Liver (tissue), 9 donors: ENCODE results near the gene PCDHGA7. TPM values are rescaled to one million over a fixed set of nuclear protein-coding genes. Genes with fewer than 3 reads are reported as not detected.

ENCODE experiments used
- DNase-seq: peaks from one replicate; pipeline ENCODE4 v3.0.0-alpha.2; 2017; ENCODE audit warnings: low spot score
- H3K27ac ChIP-seq, 2 donors: one replicate each; pipeline ENCODE4 v1.7.0; 2013; ENCODE audit warnings: inconsistent platforms in 2 of 2, low read length in 2 of 2, control low read depth in 1 of 2, low read depth in 1 of 2, mild to moderate bottlenecking in 1 of 2
- H3K27me3 ChIP-seq, 4 donors: one replicate each; pipeline versions ENCODE4 v1.6.1 to v1.7.0; 2013; ENCODE audit warnings: low read length in 3 of 4, inconsistent platforms in 1 of 4, mild to moderate bottlenecking in 1 of 4, moderate library complexity in 1 of 4; ENCODE audit not compliant: control insufficient read depth in 4 of 4, insufficient read depth in 4 of 4
- H3K36me3 ChIP-seq, 4 donors: one replicate each; pipeline versions ENCODE4 v1.6.1 to v1.7.0; 2013; ENCODE audit warnings: low read length in 3 of 4, mild to moderate bottlenecking in 3 of 4, low read depth in 1 of 4, moderate library complexity in 1 of 4; ENCODE audit not compliant: control insufficient read depth in 4 of 4, insufficient read depth in 3 of 4
- H3K4me1 ChIP-seq, 4 donors: one replicate each; pipeline versions ENCODE4 v1.6.1 to v1.7.0; 2013; ENCODE audit warnings: low read length in 3 of 4, mild to moderate bottlenecking in 3 of 4, moderate library complexity in 1 of 4; ENCODE audit not compliant: control insufficient read depth in 4 of 4, insufficient read depth in 4 of 4
- H3K4me3 ChIP-seq, 3 donors: one replicate each; pipeline versions ENCODE4 v1.6.1 to v1.7.0; 2013; ENCODE audit warnings: low read length in 3 of 3, control low read depth in 1 of 3, low read depth in 1 of 3, mild to moderate bottlenecking in 1 of 3
- H3K9ac ChIP-seq, 2 donors: one replicate each; pipeline ENCODE4 v1.7.0; 2013; ENCODE audit warnings: low read length in 2 of 2, mild to moderate bottlenecking in 2 of 2, moderate library complexity in 2 of 2, control low read depth in 1 of 2, low read depth in 1 of 2
- H3K9me3 ChIP-seq, 4 donors: one replicate each; pipeline versions ENCODE4 v1.6.1 to v1.7.0; 2013; ENCODE audit warnings: low read length in 3 of 4; ENCODE audit not compliant: control insufficient read depth in 4 of 4
- ATF3 ChIP-seq: IDR thresholded peaks from 2 replicates; pipeline ENCODE4 v1.6.1; 2016; ENCODE audit warnings: antibody characterized with exemption
- CTCF ChIP-seq: fragments of 150-350 bp; IDR thresholded peaks from 2 replicates; pipeline ENCODE4 v1.5.1; 2017; ENCODE audit warnings: improper control_type of control experiment, low read depth, low read length; ENCODE audit not compliant: missing input control
- EGR1 ChIP-seq, 2 donors: IDR thresholded peaks; 2 replicates each; pipeline ENCODE4 v1.6.1; 2016 to 2018; ENCODE audit warnings: antibody characterized with exemption in 2 of 2, low read depth in 2 of 2
- FOXA2 ChIP-seq: IDR thresholded peaks from 2 replicates; pipeline ENCODE4 v1.6.1; 2016; ENCODE audit warnings: antibody characterized with exemption
- GABPA ChIP-seq, 2 donors: IDR thresholded peaks in 1 of 2; conservative IDR thresholded peaks in 1 of 2; 2 replicates each; pipeline ENCODE4 v1.6.1; 2016; ENCODE audit warnings: antibody characterized with exemption in 2 of 2, mild to moderate bottlenecking in 1 of 2, moderate library complexity in 1 of 2
- HNF4G ChIP-seq: IDR thresholded peaks from 2 replicates; pipeline ENCODE4 v1.6.1; 2016; ENCODE audit warnings: antibody characterized with exemption
- JUND ChIP-seq, 2 donors: IDR thresholded peaks; 2 replicates each; pipeline ENCODE4 v1.6.1; 2016; ENCODE audit warnings: antibody characterized with exemption in 2 of 2
- NR2F2 ChIP-seq: IDR thresholded peaks from 2 replicates; pipeline ENCODE4 v1.6.1; 2016; ENCODE audit warnings: antibody characterized with exemption
- RAD21 ChIP-seq, 2 donors: IDR thresholded peaks; 2 replicates each; pipeline ENCODE4 v1.6.1; 2016; ENCODE audit warnings: antibody characterized with exemption in 2 of 2, mild to moderate bottlenecking in 2 of 2
- REST ChIP-seq: IDR thresholded peaks from 2 replicates; pipeline ENCODE4 v1.6.1; 2016; ENCODE audit warnings: antibody characterized with exemption, mild to moderate bottlenecking
- RXRA ChIP-seq, 2 donors: IDR thresholded peaks; 2 replicates each; pipeline ENCODE4 v1.6.1; 2017 to 2018; ENCODE audit warnings: antibody characterized with exemption in 2 of 2, mild to moderate bottlenecking in 1 of 2
- TAF1 ChIP-seq: conservative IDR thresholded peaks from 2 replicates; pipeline ENCODE4 v1.6.1; 2016; ENCODE audit warnings: antibody characterized with exemption, mild to moderate bottlenecking
- YY1 ChIP-seq: IDR thresholded peaks from 2 replicates; pipeline ENCODE4 v1.6.1; 2016; ENCODE audit warnings: antibody characterized with exemption, mild to moderate bottlenecking
- ZBTB33 ChIP-seq: IDR thresholded peaks from 2 replicates; pipeline ENCODE4 v1.6.1; 2016; ENCODE audit warnings: antibody characterized with exemption
- WGBS: extraction: QIAGEN DNeasy Blood & Tissue Kit; methylation state at CpG from one replicate; pipeline ENCODE4 v1.1.7; 2013; 5-methylcytosine and 5-hydroxymethylcytosine counted together
- polyA plus RNA-seq, 2 donors: library from polyadenylated mRNA; stranded (reverse) in 1 of 2; unstranded in 1 of 2; fragments of 200-250 nt in 1 of 2; fragments of >200 nt in 1 of 2; fragmentation: Nextera tagmentation in 1 of 2; extraction: Ambion mirVana in 1 of 2; gene quantifications; one replicate each; pipeline versions ENCODE4 v1.2.1 to v1.2.3, GENCODE V29; 2013 to 2015
- total RNA-seq, 2 donors: library from RNA; depleted of rRNA; stranded (reverse); fragments of >200 nt; gene quantifications; one replicate each; pipeline ENCODE4 v1.2.3, GENCODE V29; 2014
- donor health status: healthy.
- donor health status: healthy.
- donor health status: healthy.
- donor health status: healthy.
- donor health status: healthy.

Gene PCDHGA7
- total and polyA plus RNA-seq, 4 donors: 0.19 to 0.67 (median 0.21) TPM

GRCh38 chr5:141356950-141357349 lies 25.6 kb upstream of the PCDHGA7 start:
- Histone ChIP-seq H3K36me3 (peaks cover 0 to 3% (median 0%) of the 10 kb centered on the region in 4 donors), H3K4me3 (peak overlapping the region in 2 of 3 donors; percentile 1 to 48), H3K4me1 (no peaks in the 10 kb centered on the region), H3K27ac (no peak overlapping the region), H3K27me3 (peaks cover 0 to 2% (median 0%) of the 10 kb centered on the region in 4 donors), H3K9ac (no peak overlapping the region), H3K9me3 (peaks cover 34 to 69% (median 47%) of the 10 kb centered on the region in 4 donors)
- DNase-seq: no peak
- TF ChIP-seq HNF4G (no peak), GABPA (IDR thresholded peaks at IDR 0.05 in 1 of 2, conservative IDR thresholded peaks at IDR 0.05 in 1 of 2) (no peak), CTCF (no peak), ATF3 (no peak)
- 35% methylated on average over 19 of the region's 19 CpGs for WGBS

GRCh38 chr5:141359790-141360426 lies 22.6 kb upstream of the PCDHGA7 start, which contains the start of gene PCDHGB2:
TSS of gene PCDHGB2 (plus strand) at chr5:141359994. CDS start at chr5:141360136, 142 bp downstream.
- TF ChIP-seq ATF3: no peak
- TF ChIP-seq RAD21 (IDR thresholded peaks at IDR 0.05): peak in 1 of 2 donors; percentile 17
- no peak for DNase-seq
- 16% methylated on average over 24 of the region's 24 CpGs for WGBS
- Histone ChIP-seq H3K4me1 (no peaks in the 10 kb centered on the region), H3K27ac (no peak within 1 kb of the TSS), H3K9ac (no peak within 1 kb of the TSS), H3K27me3 (peaks cover 0 to 1% (median 0%) of the 10 kb centered on the region in 4 donors), H3K36me3 (no peaks in the 10 kb centered on the region), H3K4me3 (peak within 1 kb of the TSS; percentile 19 to 42 (median 37)), H3K9me3 (peaks cover 38 to 85% (median 61%) of the 10 kb centered on the region in 4 donors)

GRCh38 chr5:141360685-141361084 lies 21.9 kb upstream of the PCDHGA7 start:
- WGBS: 29% methylated on average over 15 of the region's 15 CpGs
- H3K9me3 ChIP-seq: peaks cover 39 to 88% (median 67%) of the 10 kb centered on the region in 4 donors
- H3K36me3 ChIP-seq: no peaks in the 10 kb centered on the region
- H3K9ac ChIP-seq: no peak overlapping the region
- peak overlapping the region in 2 of 3 donors; percentile 37 to 42 for H3K4me3 ChIP-seq
- TF ChIP-seq CTCF (no peak), RXRA (IDR thresholded peaks at IDR 0.05) (no peak), ZBTB33 (no peak), GABPA (IDR thresholded peaks at IDR 0.05 in 1 of 2, conservative IDR thresholded peaks at IDR 0.05 in 1 of 2) (no peak), TAF1 (no peak), JUND (IDR thresholded peaks at IDR 0.05) (no peak), ATF3 (no peak), YY1 (no peak), HNF4G (no peak), EGR1 (IDR thresholded peaks at IDR 0.05; ENCODE audit: low read depth in 2 of 2) (no peak), FOXA2 (no peak), REST (no peak), RAD21 (IDR thresholded peaks at IDR 0.05) (no peak), NR2F2 (no peak)
- H3K4me1 ChIP-seq: no peaks in the 10 kb centered on the region
- H3K27ac ChIP-seq: no peak overlapping the region
- no peak for DNase-seq
- H3K27me3 ChIP-seq: peaks cover 0 to 2% (median 0%) of the 10 kb centered on the region in 4 donors
